HepG2 (cell line): Measurements from ENCODE around the gene TMEM131L.

Experiments
- CTCF ChIP-seq: sonication (generic); formaldehyde crosslinking; IDR thresholded peaks from 2 replicates; pipeline ENCODE4 v1.5.0; 2020; ENCODE audit warnings: mild to moderate bottlenecking, missing genetic modification reagents, moderate library complexity
- HCFC1 ChIP-seq: fragments of 150-350 bp; IDR thresholded peaks from 2 replicates; pipeline ENCODE4 v1.6.1; 2014; ENCODE audit warnings: low read depth, low read length
- HIVEP1 ChIP-seq: sonication (generic); formaldehyde crosslinking; IDR thresholded peaks from 2 replicates; pipeline ENCODE4 v1.4.0; 2020; ENCODE audit warnings: mild to moderate bottlenecking, missing genetic modification reagents
- JUN ChIP-seq: sonication (generic); formaldehyde crosslinking; IDR thresholded peaks from 2 replicates; pipeline ENCODE4 v1.4.0; 2020; ENCODE audit warnings: mild to moderate bottlenecking, missing genetic modification reagents
- MNT ChIP-seq: fragments of 450-650 bp; IDR thresholded peaks from 2 replicates; pipeline ENCODE4 v1.6.1; 2016
- NFE2 ChIP-seq: sonication (generic); formaldehyde crosslinking; IDR thresholded peaks from 2 replicates; pipeline ENCODE4 v1.4.0; 2020; ENCODE audit warnings: missing genetic modification reagents
- PAF1 ChIP-seq: IDR thresholded peaks from 2 replicates; pipeline ENCODE4 v1.6.1; 2016; ENCODE audit warnings: missing genetic modification reagents, missing compliant biosample characterization
- POLR2AphosphoS5 ChIP-seq: IDR thresholded peaks from 2 replicates; pipeline ENCODE4 v1.6.1; 2012; ENCODE audit warnings: low read depth, low read length
- ZNF30 ChIP-seq: sonication (generic); formaldehyde crosslinking; IDR thresholded peaks from 2 replicates; pipeline ENCODE4 v1.5.0; 2020; ENCODE audit warnings: mild to moderate bottlenecking, missing genetic modification reagents
- ZNF34 ChIP-seq: sonication (generic); formaldehyde crosslinking; IDR thresholded peaks from 2 replicates; pipeline ENCODE4 v1.4.0; 2020; ENCODE audit warnings: mild to moderate bottlenecking, missing genetic modification reagents, borderline replicate concordance
- ZNF512 ChIP-seq: sonication (generic); formaldehyde crosslinking; IDR thresholded peaks from 2 replicates; pipeline ENCODE4 v1.4.0; 2020; ENCODE audit warnings: mild to moderate bottlenecking, missing genetic modification reagents
- ZNF646 ChIP-seq: sonication (generic); formaldehyde crosslinking; IDR thresholded peaks from 2 replicates; pipeline ENCODE4 v1.9.0; 2021; ENCODE audit warnings: mild to moderate bottlenecking, missing genetic modification reagents
- ZNF782 ChIP-seq: sonication (generic); formaldehyde crosslinking; IDR thresholded peaks from 2 replicates; pipeline ENCODE4 v1.4.0; 2020; ENCODE audit warnings: missing genetic modification reagents, mild to moderate bottlenecking, borderline replicate concordance

GRCh38 chr4:153533387-153533786, 67.2 kb downstream of the TMEM131L start:
- TF ChIP-seq HCFC1 (no peak), CTCF (CRISPR knock-in tag) (no peak), NFE2 (CRISPR knock-in tag) (no peak), PAF1 (CRISPR knock-in tag) (no peak), MNT (no peak), JUN (CRISPR knock-in tag) (no peak), ZNF646 (CRISPR knock-in tag) (no peak), ZNF30 (no peak), ZNF512 (CRISPR knock-in tag) (no peak), HIVEP1 (CRISPR knock-in tag) (no peak), POLR2AphosphoS5 (no peak), ZNF34 (no peak), ZNF782 (no peak)
